ENCODE data around the gene WNT2.

The WNT2 gene

GRCh38 chr7:117322741-117323304 is at the start of gene WNT2:
WNT2 (minus strand) TSS chr7:117323058; CDS start chr7:117322989, 69 bp downstream.
- no peak for DNase-seq

- DNase-seq: no peak
These were observed 49.2 kb upstream of the WNT2 start for GRCh38 chr7:117372073-117372472.

GRCh38 chr7:117364339-117365080 is 41.7 kb upstream of the WNT2 start:
- no peak for DNase-seq

- no peak for DNase-seq
These were observed 39.5 kb upstream of the WNT2 start for GRCh38 chr7:117362294-117362888.

- DNase-seq: no peak
These were observed 27.2 kb upstream of the WNT2 start for GRCh38 chr7:117350027-117350426.

- no peak for DNase-seq
These were observed 26.7 kb upstream of the WNT2 start for GRCh38 chr7:117349570-117349969.

GRCh38 chr7:117347962-117348672 is 25.3 kb upstream of the WNT2 start:
- no peak for DNase-seq

GRCh38 chr7:117347480-117347879 is 24.6 kb upstream of the WNT2 start:
- no peak for DNase-seq

GRCh38 chr7:117346161-117346560 is 23.3 kb upstream of the WNT2 start:
- DNase-seq: no peak

GRCh38 chr7:117338020-117338419 is 15.2 kb upstream of the WNT2 start:
- no peak for DNase-seq

GRCh38 chr7:117333168-117333567 is 10.3 kb upstream of the WNT2 start:
- DNase-seq: no peak

- DNase-seq: no peak
These were observed 9.2 kb upstream of the WNT2 start for GRCh38 chr7:117332031-117332430.

- DNase-seq: no peak
These were observed 3.0 kb upstream of the WNT2 start for GRCh38 chr7:117325836-117326235.

- no peak for DNase-seq
These were observed 2.1 kb upstream of the WNT2 start for GRCh38 chr7:117324960-117325359.

- DNase-seq: no peak
These were observed 1.2 kb upstream of the WNT2 start for GRCh38 chr7:117323851-117324711.

- no peak for DNase-seq
These were observed 520 bp upstream of the WNT2 start for GRCh38 chr7:117323305-117323850.

- no peak for DNase-seq
These were observed 2.3 kb downstream of the WNT2 start for GRCh38 chr7:117320523-117320922.

- no peak for DNase-seq
These were observed 3.7 kb downstream of the WNT2 start for GRCh38 chr7:117319181-117319580.

GRCh38 chr7:117313582-117313981 is 9.3 kb downstream of the WNT2 start:
- no peak for DNase-seq

- DNase-seq: no peak
These were observed 10.0 kb downstream of the WNT2 start for GRCh38 chr7:117312593-117313580.

GRCh38 chr7:117308891-117309290 is 14.0 kb downstream of the WNT2 start:
- no peak for DNase-seq

Measured in CD4-positive, alpha-beta T cell treated with Interleukin-15 for 1 hour (primary cell).